ENCODE data around the gene LRRC71.

DNA sequence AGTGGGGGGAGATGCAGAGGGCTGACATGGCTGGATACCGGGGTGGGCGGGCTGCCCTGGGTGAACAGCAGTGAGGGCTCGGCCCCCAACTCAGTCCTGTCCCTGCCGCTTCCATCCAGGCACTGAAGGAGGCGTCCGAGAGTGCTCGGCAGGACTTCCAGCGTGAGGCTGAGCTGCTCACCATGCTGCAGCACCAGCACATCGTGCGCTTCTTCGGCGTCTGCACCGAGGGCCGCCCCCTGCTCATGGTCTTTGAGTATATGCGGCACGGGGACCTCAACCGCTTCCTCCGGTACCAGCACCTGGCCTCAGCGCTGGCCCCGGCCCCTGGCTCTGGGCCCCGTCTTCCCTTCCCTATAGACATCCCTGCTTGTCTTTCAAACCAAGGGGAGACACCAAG, 44.2 kb upstream of the LRRC71 start:
- TF ChIP-seq, protein P1, sequence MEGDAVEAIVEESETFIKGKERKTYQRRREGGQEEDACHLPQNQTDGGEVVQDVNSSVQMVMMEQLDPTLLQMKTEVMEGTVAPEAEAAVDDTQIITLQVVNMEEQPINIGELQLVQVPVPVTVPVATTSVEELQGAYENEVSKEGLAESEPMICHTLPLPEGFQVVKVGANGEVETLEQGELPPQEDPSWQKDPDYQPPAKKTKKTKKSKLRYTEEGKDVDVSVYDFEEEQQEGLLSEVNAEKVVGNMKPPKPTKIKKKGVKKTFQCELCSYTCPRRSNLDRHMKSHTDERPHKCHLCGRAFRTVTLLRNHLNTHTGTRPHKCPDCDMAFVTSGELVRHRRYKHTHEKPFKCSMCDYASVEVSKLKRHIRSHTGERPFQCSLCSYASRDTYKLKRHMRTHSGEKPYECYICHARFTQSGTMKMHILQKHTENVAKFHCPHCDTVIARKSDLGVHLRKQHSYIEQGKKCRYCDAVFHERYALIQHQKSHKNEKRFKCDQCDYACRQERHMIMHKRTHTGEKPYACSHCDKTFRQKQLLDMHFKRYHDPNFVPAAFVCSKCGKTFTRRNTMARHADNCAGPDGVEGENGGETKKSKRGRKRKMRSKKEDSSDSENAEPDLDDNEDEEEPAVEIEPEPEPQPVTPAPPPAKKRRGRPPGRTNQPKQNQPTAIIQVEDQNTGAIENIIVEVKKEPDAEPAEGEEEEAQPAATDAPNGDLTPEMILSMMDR (IDR thresholded peaks at IDR 0.05; ENCODE audit: low read depth, low read length): no peak
- no peak for TF ChIP-seq EZH2phosphoT487 (IDR thresholded peaks at IDR 0.05; ENCODE audit: low read depth)
